Measurements from ENCODE around the gene ST6GALNAC3. TPM values are rescaled to one million over a fixed set of nuclear protein-coding genes. Genes with fewer than 3 reads are reported as not detected.
"Not testable (repeated sequence)": the region's sequence is repeated elsewhere in the genome, so short reads cannot be mapped to it uniquely, and the experiment has no call there.

The ST6GALNAC3 gene
- polyA plus RNA-seq, 3 donors, result 90.2 to 103 (median 95.1) TPM

DNA sequence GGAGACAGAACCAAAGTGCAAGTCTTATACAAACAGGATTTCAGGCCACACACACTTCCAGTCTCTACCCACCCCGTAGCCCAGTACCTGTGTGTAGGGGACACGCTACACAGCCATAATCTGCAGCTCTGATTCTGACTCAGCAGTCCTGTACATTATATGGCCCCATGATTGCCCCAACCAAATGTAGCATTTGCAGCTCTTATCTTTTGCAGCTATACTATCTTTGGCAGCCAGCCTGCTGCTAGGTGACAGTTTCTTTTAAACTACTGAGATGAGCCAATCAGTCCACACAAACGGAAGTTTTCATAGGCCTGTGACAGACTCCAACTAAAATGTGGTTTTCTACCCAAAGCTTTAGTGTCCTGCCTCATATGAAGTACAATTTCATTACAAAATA lies 533.2 kb downstream of the ST6GALNAC3 start:
- DNase-seq (ENCODE audit: low read depth in 3 of 3, low spot score in 2 of 3), result no peak

DNA sequence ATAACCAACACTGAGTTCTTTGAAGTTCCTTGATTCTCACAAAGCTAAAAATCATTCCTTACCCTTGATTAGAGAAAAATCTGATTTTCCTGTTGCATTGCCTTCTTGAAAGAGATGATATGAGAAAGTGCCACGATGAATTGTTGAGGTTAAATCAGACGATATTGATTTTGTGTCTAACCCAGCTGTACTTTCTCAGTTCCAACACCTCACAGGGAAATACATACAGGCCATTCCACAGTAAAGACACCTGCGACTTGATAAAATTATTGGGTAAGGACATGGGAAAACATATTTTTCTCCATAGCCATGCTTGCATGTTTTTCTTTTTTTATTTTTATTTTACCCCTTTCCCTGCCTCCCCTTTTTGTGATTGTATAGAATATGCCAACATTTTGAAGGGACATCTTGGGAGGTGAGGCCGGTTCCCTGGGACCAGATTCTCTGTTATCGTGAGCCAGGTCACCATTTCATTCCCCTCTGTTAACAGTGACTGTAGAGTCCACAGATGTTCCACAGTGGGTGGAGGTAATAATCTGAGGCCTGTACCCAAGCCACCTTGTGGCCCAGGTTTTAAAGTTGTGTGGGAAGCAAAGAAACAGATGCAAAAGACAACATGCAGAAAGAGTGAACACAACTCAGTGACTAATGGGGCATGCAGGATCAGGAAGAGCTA lies 537.4 kb downstream of the ST6GALNAC3 start:
- no peak for DNase-seq (ENCODE audit: low read depth in 3 of 3, low spot score in 2 of 3)

GRCh38 chr1:76613886-76614285 lies 539.3 kb downstream of the ST6GALNAC3 start:
- no peak for DNase-seq (ENCODE audit: low read depth in 3 of 3, low spot score in 2 of 3)

DNA sequence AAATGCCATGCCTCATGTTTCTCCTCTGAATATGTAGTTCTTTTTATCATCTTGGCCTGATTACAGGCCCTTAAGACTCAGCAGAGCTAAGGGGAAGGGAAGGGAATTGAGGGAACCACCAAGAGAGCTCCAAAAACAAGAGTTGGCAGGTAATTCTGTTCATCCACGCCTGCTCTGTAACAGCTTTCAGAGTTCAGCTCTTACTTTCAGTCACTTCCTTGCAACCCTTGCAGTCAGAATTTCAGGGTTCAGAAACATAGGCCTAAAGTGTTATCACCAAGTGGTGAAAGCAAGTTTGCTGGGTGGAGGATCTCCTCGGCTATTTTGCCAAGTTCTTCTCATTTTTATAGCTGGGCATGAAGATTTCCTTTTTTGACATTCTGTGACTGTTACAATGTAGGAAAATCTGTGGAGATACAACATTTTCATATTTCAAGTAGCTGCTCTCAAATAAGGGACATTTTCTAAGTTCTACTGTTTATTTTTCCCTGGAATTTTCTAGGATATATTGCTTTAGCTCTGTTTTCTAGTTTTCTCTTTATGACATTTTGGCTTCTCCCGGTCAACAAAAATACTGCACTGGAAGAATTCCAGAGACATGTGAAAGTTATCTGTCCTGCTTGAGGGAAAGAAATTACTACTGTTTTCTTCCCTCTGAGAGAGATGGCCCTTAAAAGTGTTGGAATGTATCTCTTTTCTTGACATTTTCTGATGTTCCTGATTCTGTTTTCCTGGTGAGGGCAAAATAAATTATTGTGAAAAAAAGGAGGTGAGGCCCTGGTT lies 540.9 kb downstream of the ST6GALNAC3 start:
- DNase-seq (ENCODE audit: low read depth in 3 of 3, low spot score in 2 of 3), result no peak

DNA sequence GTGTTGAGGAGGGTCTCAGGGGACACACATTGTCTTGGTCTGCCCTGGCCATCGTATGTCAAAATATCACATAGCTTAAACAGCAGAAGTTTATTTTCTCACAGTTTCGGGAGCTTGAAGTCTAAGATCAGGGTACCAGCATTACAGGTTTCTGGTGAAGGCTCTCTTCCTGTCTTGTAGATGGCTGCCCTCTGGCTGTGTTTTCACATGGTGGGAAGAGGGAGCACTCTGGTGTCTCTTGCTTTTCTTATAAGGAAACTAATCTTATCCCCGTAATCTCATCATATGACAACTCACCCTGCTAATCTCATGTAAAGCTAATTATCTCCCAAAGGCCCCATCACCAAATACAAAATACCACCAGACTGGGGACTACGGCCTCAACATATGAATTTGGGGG lies 545.8 kb downstream of the ST6GALNAC3 start:
- no peak for DNase-seq (ENCODE audit: low read depth in 3 of 3, low spot score in 2 of 3)

- DNase-seq (ENCODE audit: low read depth in 3 of 3, low spot score in 2 of 3), result no peak
Observed at GRCh38 chr1:76622774-76623528, 548.4 kb downstream of the ST6GALNAC3 start.

DNA sequence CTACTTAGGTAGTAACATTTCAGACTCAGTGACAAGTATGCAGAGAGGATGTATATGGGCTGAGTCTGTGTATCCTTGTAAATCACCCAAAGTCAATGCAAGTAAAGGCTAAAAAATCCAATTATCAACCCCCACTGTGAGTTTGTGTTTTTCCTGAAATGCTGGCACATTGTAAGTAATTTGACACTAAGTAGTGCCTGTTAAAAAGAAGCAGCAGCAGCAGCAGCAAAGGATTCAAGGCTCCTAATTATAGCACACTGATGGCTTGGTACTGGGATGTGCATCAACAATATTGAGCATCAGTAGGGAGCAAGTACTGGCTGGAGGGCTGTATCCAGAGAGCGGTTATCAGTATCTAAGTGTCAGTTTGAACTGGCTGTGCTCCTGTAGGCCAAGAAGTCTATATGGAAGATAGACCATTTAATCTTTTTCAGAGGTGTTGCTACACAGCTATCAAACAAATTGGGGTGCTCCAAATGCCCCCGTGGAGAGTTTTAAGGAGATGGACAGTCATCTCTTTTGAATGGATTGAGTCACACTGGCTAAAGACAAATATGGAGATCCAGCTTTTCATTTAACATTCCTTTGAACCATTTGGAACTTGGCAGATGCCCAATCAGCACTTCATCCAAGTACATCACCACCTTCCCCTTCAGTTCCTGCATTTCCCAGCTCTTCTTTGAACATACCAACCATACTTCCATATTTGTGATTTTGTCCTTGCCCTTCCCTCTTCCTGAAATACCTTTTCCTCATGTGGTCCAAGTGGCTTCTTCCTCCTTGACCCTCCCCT lies 551.5 kb downstream of the ST6GALNAC3 start:
- DNase-seq (ENCODE audit: low read depth in 3 of 3, low spot score in 2 of 3), result no peak

- DNase-seq (ENCODE audit: low read depth in 3 of 3, low spot score in 2 of 3), result no peak
Observed at GRCh38 chr1:76627498-76627897, 553.0 kb downstream of the ST6GALNAC3 start.

GRCh38 chr1:76627901-76628300 lies 553.4 kb downstream of the ST6GALNAC3 start:
- DNase-seq (ENCODE audit: low read depth in 3 of 3, low spot score in 2 of 3), result no peak

GRCh38 chr1:76632136-76632535 lies 557.6 kb downstream of the ST6GALNAC3 start:
- DNase-seq (ENCODE audit: low read depth in 3 of 3, low spot score in 2 of 3), result no peak

DNA sequence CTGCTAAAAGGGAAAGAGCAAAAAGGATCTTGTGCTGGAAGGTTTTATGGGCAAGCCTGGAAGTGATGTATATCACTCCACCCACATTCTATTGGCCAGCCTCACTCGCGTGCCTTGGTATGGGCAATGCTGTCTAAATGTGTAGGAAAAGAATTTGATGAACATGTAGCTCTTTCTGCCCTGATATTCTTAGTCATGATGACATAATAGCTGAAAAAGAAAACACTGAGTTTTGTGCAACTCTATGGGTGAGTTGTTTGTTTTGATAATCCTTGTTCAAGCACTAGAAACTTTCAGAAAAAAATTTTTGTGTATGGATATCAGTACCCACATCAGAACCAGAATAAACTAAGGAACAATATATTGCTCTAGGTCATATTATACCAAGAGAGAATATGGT lies 561.2 kb downstream of the ST6GALNAC3 start:
- DNase-seq (ENCODE audit: low read depth in 3 of 3, low spot score in 2 of 3), result no peak

DNA sequence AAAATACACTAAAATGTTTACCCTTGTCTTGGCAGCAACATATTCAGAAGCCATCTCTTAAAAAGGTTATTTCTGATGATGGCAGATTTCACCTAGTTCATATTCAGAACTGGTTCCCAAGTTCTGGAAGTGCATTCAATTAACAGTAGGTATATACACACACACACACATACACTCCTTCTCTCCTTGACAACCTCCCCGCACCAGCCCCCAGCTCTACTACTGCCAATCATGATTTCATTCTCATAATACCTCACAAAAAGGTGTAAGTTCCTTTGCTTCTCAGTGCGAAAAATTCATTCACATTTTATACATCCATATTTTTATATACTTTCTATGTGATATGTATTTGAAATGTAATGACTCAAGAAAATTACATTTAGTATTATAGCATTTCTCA lies 564.6 kb downstream of the ST6GALNAC3 start:
- no peak for DNase-seq (ENCODE audit: low read depth in 3 of 3, low spot score in 2 of 3)

DNA sequence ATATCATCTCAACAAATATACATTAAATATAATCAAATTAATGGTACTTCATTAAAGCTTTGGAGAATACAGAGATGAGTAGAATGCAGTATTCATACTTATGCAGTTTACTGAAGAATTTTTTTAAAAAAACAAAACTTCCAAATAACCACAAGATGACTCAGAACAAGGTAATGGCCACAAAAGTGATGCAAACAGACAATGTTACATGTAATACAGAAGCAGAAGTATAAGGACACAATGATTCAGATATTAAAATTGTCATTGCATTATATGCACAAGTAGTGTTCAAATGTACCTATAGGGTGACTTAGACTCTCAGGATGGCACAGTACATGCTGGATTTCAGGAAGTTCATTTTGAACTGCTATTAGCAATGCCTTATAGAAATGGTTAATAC lies 565.5 kb downstream of the ST6GALNAC3 start:
- DNase-seq (ENCODE audit: low read depth in 3 of 3, low spot score in 2 of 3), result no peak

- DNase-seq (ENCODE audit: low read depth in 3 of 3, low spot score in 2 of 3), result no peak
Observed at GRCh38 chr1:76640723-76641122, 566.2 kb downstream of the ST6GALNAC3 start.

GRCh38 chr1:76644139-76644538 lies 569.6 kb downstream of the ST6GALNAC3 start:
- DNase-seq (ENCODE audit: low read depth in 3 of 3, low spot score in 2 of 3), result no peak

- DNase-seq (ENCODE audit: low read depth in 3 of 3, low spot score in 2 of 3), result not testable (repeated sequence)
Observed at GRCh38 chr1:76652860-76653259, 578.3 kb downstream of the ST6GALNAC3 start.

DNA sequence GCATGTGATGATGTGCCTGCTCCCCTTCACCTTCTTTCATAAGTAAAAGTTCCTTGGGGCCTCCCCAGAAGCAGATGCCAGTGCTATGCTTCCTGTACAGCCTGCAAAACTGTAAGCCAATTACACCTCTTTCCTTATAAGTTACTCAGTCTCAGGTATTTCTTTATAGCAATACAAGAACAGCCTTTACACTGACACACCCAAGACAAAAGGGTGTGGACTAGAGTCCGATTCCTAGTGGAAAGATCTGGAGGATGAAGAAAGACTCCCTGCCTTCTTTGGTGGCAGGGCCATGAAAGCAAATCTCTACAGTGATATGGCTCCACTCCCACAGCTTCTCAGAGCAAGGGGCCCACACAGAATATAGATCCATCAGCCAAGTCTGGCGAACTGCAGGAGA lies 583.1 kb downstream of the ST6GALNAC3 start:
- no peak for DNase-seq (ENCODE audit: low read depth in 3 of 3, low spot score in 2 of 3)

DNA sequence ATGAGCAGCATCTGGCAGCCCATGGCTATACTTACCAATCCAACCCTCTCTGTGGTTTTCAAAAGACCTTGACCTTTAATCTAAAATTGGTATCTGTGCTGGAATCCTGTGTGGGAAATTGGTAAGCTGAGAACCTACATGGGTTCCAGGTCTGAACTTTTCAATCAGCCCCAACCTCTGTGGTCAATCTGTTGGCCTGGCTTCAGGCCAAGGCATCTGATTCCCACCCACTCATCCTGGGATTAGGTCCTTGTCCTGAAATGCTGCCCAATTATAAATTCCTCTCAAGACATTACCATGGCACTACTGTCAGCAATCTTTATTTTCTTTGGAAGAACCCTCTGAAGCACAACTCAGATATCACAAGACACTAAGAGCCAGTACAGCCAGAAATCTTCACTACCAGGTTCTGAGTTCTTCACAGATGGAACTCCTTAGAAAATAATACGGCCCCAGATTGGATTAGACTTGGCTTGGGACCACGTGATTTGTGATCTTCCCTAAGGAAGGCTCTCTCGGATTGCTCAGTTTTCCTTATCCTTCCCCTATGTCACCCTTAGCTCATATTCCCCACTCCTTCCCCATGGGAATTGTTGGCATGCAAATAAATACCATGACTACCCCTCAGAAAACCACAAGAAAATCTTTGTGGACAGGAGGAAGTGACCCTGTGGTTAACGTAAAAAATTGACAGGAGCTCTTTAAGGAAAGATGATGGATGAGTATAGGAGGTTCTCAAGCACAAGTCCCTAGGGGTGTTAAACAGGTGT lies 584.8 kb downstream of the ST6GALNAC3 start:
- DNase-seq (ENCODE audit: low read depth in 3 of 3, low spot score in 2 of 3), result no peak

- DNase-seq (ENCODE audit: low read depth in 3 of 3, low spot score in 2 of 3), result no peak
Observed at GRCh38 chr1:76661531-76661930, 587.0 kb downstream of the ST6GALNAC3 start.

- no peak for DNase-seq (ENCODE audit: low read depth in 3 of 3, low spot score in 2 of 3)
Observed at GRCh38 chr1:76666499-76666898, 592.0 kb downstream of the ST6GALNAC3 start.
